Endodermal cell (in vitro differentiated cells): Measurements from ENCODE around the gene ELF5. TPM values are rescaled to one million over a fixed set of nuclear protein-coding genes. Genes with fewer than 3 reads are reported as not detected.

Experiments
- DNase-seq: peaks from one replicate; pipeline ENCODE4 v3.0.0-alpha.2; 2017
- H3K27ac ChIP-seq: 2 replicates; pipeline ENCODE4 v1.5.1; 2013; ENCODE audit warnings: mild to moderate bottlenecking, low read depth, low read length, moderate library complexity
- H3K27me3 ChIP-seq: 2 replicates; pipeline ENCODE4 v1.6.1; 2013; ENCODE audit warnings: mild to moderate bottlenecking, low read length, moderate library complexity; ENCODE audit not compliant: insufficient read depth, control insufficient read depth, poor library complexity, severe bottlenecking
- H3K36me3 ChIP-seq: 2 replicates; pipeline ENCODE4 v1.7.0; 2013; ENCODE audit warnings: mild to moderate bottlenecking, low read length, moderate library complexity; ENCODE audit not compliant: control insufficient read depth, insufficient read depth
- H3K4me1 ChIP-seq: one replicate; pipeline ENCODE4 v1.7.0; 2013; ENCODE audit warnings: low read length; ENCODE audit not compliant: control insufficient read depth, insufficient read depth
- H3K4me3 ChIP-seq: 2 replicates; pipeline ENCODE4 v1.5.1; 2013; ENCODE audit warnings: mild to moderate bottlenecking, low read length, moderate library complexity
- H3K9ac ChIP-seq: 2 replicates; pipeline ENCODE4 v1.6.1; 2013; ENCODE audit warnings: mild to moderate bottlenecking, low read length, moderate library complexity; ENCODE audit not compliant: poor library complexity, severe bottlenecking; ENCODE audit errors: extremely low read depth
- H3K9me3 ChIP-seq: 2 replicates; pipeline ENCODE4 v1.6.1; 2013; ENCODE audit warnings: mild to moderate bottlenecking, low read length, moderate library complexity; ENCODE audit not compliant: control insufficient read depth
- H3K27ac Mint-ChIP-seq: 2 replicates; pipeline ENCODE4 v1.8.0; 2020; ENCODE audit warnings: mixed read lengths
- H3K27me3 Mint-ChIP-seq: 2 replicates; pipeline ENCODE4 v1.8.0; 2021; ENCODE audit warnings: mild to moderate bottlenecking, mixed read lengths; ENCODE audit not compliant: insufficient read depth
- H3K36me3 Mint-ChIP-seq: 2 replicates; pipeline ENCODE4 v1.8.0; 2020; ENCODE audit warnings: low read depth, mixed read lengths
- H3K4me1 Mint-ChIP-seq: 2 replicates; pipeline ENCODE4 v1.8.0; 2020; ENCODE audit warnings: mixed read lengths
- H3K4me3 Mint-ChIP-seq: 2 replicates; pipeline ENCODE4 v1.8.0; 2020; ENCODE audit warnings: mild to moderate bottlenecking, moderate library complexity, mixed read lengths
- H3K9me3 Mint-ChIP-seq: 2 replicates; pipeline ENCODE4 v1.8.0; 2020; ENCODE audit warnings: mild to moderate bottlenecking, mixed read lengths
- WGBS, 2 experiments: methylation state at CpG; one replicate each; pipeline versions ENCODE4 v1.1.5 to v1.1.7; 2013; ENCODE audit warnings: missing lambda C conversion rate in 2 of 2, mixed read lengths in 1 of 2; ENCODE audit not compliant: insufficient coverage in 1 of 2, insufficient read length in 1 of 2; 5-methylcytosine and 5-hydroxymethylcytosine counted together
- long read RNA-seq, 4 experiments: library from polyadenylated mRNA in 2 of 4; library from RNA in 1 of 4; library from capped mRNA in 1 of 4; stranded (forward) in 3 of 4; unstranded in 1 of 4; transcript quantifications; one replicate each; pipeline ENCODE4 v2.0.0, GENCODE V29; 2020 to 2021; ENCODE audit warnings: inconsistent platforms in 1 of 4
- polyA plus RNA-seq, 2 experiments: library from polyadenylated mRNA; stranded (reverse); fragments of 50-300 nt; gene quantifications; one replicate each; pipeline ENCODE4 v1.2.3, GENCODE V29; 2013
- total RNA-seq, 2 donors: library from RNA; stranded (reverse); fragmentation: NEBNext Ultra II Directional in 1 of 2; extraction: Animal tissue kit (Norgen Biotek cat#: 25700) in 1 of 2; gene quantifications; 2 replicates in 1 of 2; 3 replicates in 1 of 2; pipeline ENCODE4 v1.2.1, GENCODE V29; 2021
- TF ChIP-seq, protein P1 (sequence below): fragments of 200-600 bp; sonication (generic); conservative IDR thresholded peaks from 2 replicates; pipeline ENCODE4 v1.5.0; 2021; ENCODE audit warnings: antibody characterized with exemption, mild to moderate bottlenecking

Gene ELF5
- not detected for total RNA-seq
- not detected for polyA plus RNA-seq (2013, experiment 1 of 2)
- not detected for polyA plus RNA-seq (2013, experiment 2 of 2)
- long read RNA-seq, experiment 1, result 0 reads
- long read RNA-seq, experiment 2, result 0 reads
- long read RNA-seq, experiment 3, result 0 reads
- long read RNA-seq, experiment 4, result 0 reads

- no peak within 1 kb of the TSS for H3K4me3 ChIP-seq
- no peaks in the 10 kb centered on the region for H3K9me3 Mint-ChIP-seq
- H3K9ac ChIP-seq, result no peak within 1 kb of the TSS
- peaks cover 2% of the 10 kb centered on the region for H3K27me3 Mint-ChIP-seq
- peaks cover 3% of the 10 kb centered on the region for H3K4me1 ChIP-seq
- H3K4me3 Mint-ChIP-seq, result no peak within 1 kb of the TSS
- peak within 1 kb of the TSS; percentile 69 for H3K27ac Mint-ChIP-seq
- H3K36me3 ChIP-seq, result no peaks in the 10 kb centered on the region
- peaks cover 9% of the 10 kb centered on the region for H3K4me1 Mint-ChIP-seq
- DNase-seq, result peak; percentile 46
- no peak within 1 kb of the TSS for H3K27ac ChIP-seq
- H3K36me3 Mint-ChIP-seq, result no peaks in the 10 kb centered on the region
- 91 to 92% methylated on average over 15 to 17 of the region's 17 CpGs for WGBS, 2 experiments
- no peaks in the 10 kb centered on the region for H3K27me3 ChIP-seq
- no peaks in the 10 kb centered on the region for H3K9me3 ChIP-seq
- TF ChIP-seq, protein P1, sequence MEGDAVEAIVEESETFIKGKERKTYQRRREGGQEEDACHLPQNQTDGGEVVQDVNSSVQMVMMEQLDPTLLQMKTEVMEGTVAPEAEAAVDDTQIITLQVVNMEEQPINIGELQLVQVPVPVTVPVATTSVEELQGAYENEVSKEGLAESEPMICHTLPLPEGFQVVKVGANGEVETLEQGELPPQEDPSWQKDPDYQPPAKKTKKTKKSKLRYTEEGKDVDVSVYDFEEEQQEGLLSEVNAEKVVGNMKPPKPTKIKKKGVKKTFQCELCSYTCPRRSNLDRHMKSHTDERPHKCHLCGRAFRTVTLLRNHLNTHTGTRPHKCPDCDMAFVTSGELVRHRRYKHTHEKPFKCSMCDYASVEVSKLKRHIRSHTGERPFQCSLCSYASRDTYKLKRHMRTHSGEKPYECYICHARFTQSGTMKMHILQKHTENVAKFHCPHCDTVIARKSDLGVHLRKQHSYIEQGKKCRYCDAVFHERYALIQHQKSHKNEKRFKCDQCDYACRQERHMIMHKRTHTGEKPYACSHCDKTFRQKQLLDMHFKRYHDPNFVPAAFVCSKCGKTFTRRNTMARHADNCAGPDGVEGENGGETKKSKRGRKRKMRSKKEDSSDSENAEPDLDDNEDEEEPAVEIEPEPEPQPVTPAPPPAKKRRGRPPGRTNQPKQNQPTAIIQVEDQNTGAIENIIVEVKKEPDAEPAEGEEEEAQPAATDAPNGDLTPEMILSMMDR, result no peak
Observed at GRCh38 chr11:34513682-34514449, at the start of gene ELF5. TSS of gene ELF5 (minus strand) at chr11:34513794. CDS start at chr11:34505749, 8,045 bp downstream.

- no peaks in the 10 kb centered on the region for H3K9me3 ChIP-seq
- TF ChIP-seq, protein P1, result no peak
Observed at GRCh38 chr11:34562976-34563375, 49.4 kb upstream of the ELF5 start.

GRCh38 chr11:34560511-34560910 is 46.9 kb upstream of the ELF5 start:
- peaks cover 17% of the 10 kb centered on the region for H3K27me3 Mint-ChIP-seq
- Histone ChIP-seq H3K4me3 (no peak overlapping the region), H3K36me3 (no peaks in the 10 kb centered on the region), H3K9ac (no peak overlapping the region), H3K4me1 (peaks cover 11% of the 10 kb centered on the region), H3K27me3 (no peaks in the 10 kb centered on the region), H3K27ac (no peak overlapping the region), H3K9me3 (no peaks in the 10 kb centered on the region)
- TF ChIP-seq, protein P1, result no peak
- H3K27ac Mint-ChIP-seq, result no peak overlapping the region
- H3K9me3 Mint-ChIP-seq, result no peaks in the 10 kb centered on the region
- H3K4me3 Mint-ChIP-seq, result no peak overlapping the region
- no peak for DNase-seq
- 92 to 100% methylated on average over 1 to 4 of the region's 4 CpGs for WGBS, 2 experiments
- H3K4me1 Mint-ChIP-seq, result peaks cover 16% of the 10 kb centered on the region
- no peaks in the 10 kb centered on the region for H3K36me3 Mint-ChIP-seq

More at GRCh38 chr11:34562976-34563375, 49.4 kb upstream of the ELF5 start:
- no peak for DNase-seq
- Histone ChIP-seq H3K36me3 (no peaks in the 10 kb centered on the region), H3K9ac (no peak overlapping the region), H3K27me3 (no peaks in the 10 kb centered on the region), H3K27ac (no peak overlapping the region), H3K4me1 (peaks cover 20% of the 10 kb centered on the region), H3K4me3 (no peak overlapping the region)
- 93 to 97% methylated on average over 2 of the region's 2 CpGs for WGBS, 2 experiments
- H3K4me3 Mint-ChIP-seq, result no peak overlapping the region
- H3K27ac Mint-ChIP-seq, result no peak overlapping the region
- peaks cover 22% of the 10 kb centered on the region for H3K4me1 Mint-ChIP-seq
- H3K9me3 Mint-ChIP-seq, result no peaks in the 10 kb centered on the region
- H3K27me3 Mint-ChIP-seq, result peaks cover 11% of the 10 kb centered on the region
- H3K36me3 Mint-ChIP-seq, result no peaks in the 10 kb centered on the region
